Liver (tissue), 9 donors: ENCODE measurements around the gene EDIL3. TPM values are rescaled to one million over a fixed set of nuclear protein-coding genes. Genes with fewer than 3 reads are reported as not detected.

ENCODE experiments used
- DNase-seq: peaks from one replicate; pipeline ENCODE4 v3.0.0-alpha.2; 2017; ENCODE audit warnings: low spot score
- H3K27ac ChIP-seq, 2 donors: one replicate each; pipeline ENCODE4 v1.7.0; 2013; ENCODE audit warnings: inconsistent platforms in 2 of 2, low read length in 2 of 2, control low read depth in 1 of 2, low read depth in 1 of 2, mild to moderate bottlenecking in 1 of 2
- H3K27me3 ChIP-seq, 4 donors: one replicate each; pipeline versions ENCODE4 v1.6.1 to v1.7.0; 2013; ENCODE audit warnings: low read length in 3 of 4, inconsistent platforms in 1 of 4, mild to moderate bottlenecking in 1 of 4, moderate library complexity in 1 of 4; ENCODE audit not compliant: control insufficient read depth in 4 of 4, insufficient read depth in 4 of 4
- H3K36me3 ChIP-seq, 4 donors: one replicate each; pipeline versions ENCODE4 v1.6.1 to v1.7.0; 2013; ENCODE audit warnings: low read length in 3 of 4, mild to moderate bottlenecking in 3 of 4, low read depth in 1 of 4, moderate library complexity in 1 of 4; ENCODE audit not compliant: control insufficient read depth in 4 of 4, insufficient read depth in 3 of 4
- H3K4me1 ChIP-seq, 4 donors: one replicate each; pipeline versions ENCODE4 v1.6.1 to v1.7.0; 2013; ENCODE audit warnings: low read length in 3 of 4, mild to moderate bottlenecking in 3 of 4, moderate library complexity in 1 of 4; ENCODE audit not compliant: control insufficient read depth in 4 of 4, insufficient read depth in 4 of 4
- H3K4me3 ChIP-seq, 3 donors: one replicate each; pipeline versions ENCODE4 v1.6.1 to v1.7.0; 2013; ENCODE audit warnings: low read length in 3 of 3, control low read depth in 1 of 3, low read depth in 1 of 3, mild to moderate bottlenecking in 1 of 3
- H3K9ac ChIP-seq, 2 donors: one replicate each; pipeline ENCODE4 v1.7.0; 2013; ENCODE audit warnings: low read length in 2 of 2, mild to moderate bottlenecking in 2 of 2, moderate library complexity in 2 of 2, control low read depth in 1 of 2, low read depth in 1 of 2
- H3K9me3 ChIP-seq, 4 donors: one replicate each; pipeline versions ENCODE4 v1.6.1 to v1.7.0; 2013; ENCODE audit warnings: low read length in 3 of 4; ENCODE audit not compliant: control insufficient read depth in 4 of 4
- EGR1 ChIP-seq, 2 donors: IDR thresholded peaks; 2 replicates each; pipeline ENCODE4 v1.6.1; 2016 to 2018; ENCODE audit warnings: antibody characterized with exemption in 2 of 2, low read depth in 2 of 2
- FOXA1 ChIP-seq: IDR thresholded peaks from 2 replicates; pipeline ENCODE4 v1.6.1; 2016; ENCODE audit warnings: antibody characterized with exemption
- FOXA2 ChIP-seq: IDR thresholded peaks from 2 replicates; pipeline ENCODE4 v1.6.1; 2016; ENCODE audit warnings: antibody characterized with exemption
- GABPA ChIP-seq, 2 donors: IDR thresholded peaks in 1 of 2; conservative IDR thresholded peaks in 1 of 2; 2 replicates each; pipeline ENCODE4 v1.6.1; 2016; ENCODE audit warnings: antibody characterized with exemption in 2 of 2, mild to moderate bottlenecking in 1 of 2, moderate library complexity in 1 of 2
- HNF4A ChIP-seq, 2 donors: conservative IDR thresholded peaks; 2 replicates each; pipeline ENCODE4 v1.6.1; 2016; ENCODE audit warnings: antibody characterized with exemption in 2 of 2, mild to moderate bottlenecking in 2 of 2
- HNF4G ChIP-seq: IDR thresholded peaks from 2 replicates; pipeline ENCODE4 v1.6.1; 2016; ENCODE audit warnings: antibody characterized with exemption
- JUND ChIP-seq, 2 donors: IDR thresholded peaks; 2 replicates each; pipeline ENCODE4 v1.6.1; 2016; ENCODE audit warnings: antibody characterized with exemption in 2 of 2
- NR2F2 ChIP-seq: IDR thresholded peaks from 2 replicates; pipeline ENCODE4 v1.6.1; 2016; ENCODE audit warnings: antibody characterized with exemption
- RAD21 ChIP-seq, 2 donors: IDR thresholded peaks; 2 replicates each; pipeline ENCODE4 v1.6.1; 2016; ENCODE audit warnings: antibody characterized with exemption in 2 of 2, mild to moderate bottlenecking in 2 of 2
- RXRA ChIP-seq, 2 donors: IDR thresholded peaks; 2 replicates each; pipeline ENCODE4 v1.6.1; 2017 to 2018; ENCODE audit warnings: antibody characterized with exemption in 2 of 2, mild to moderate bottlenecking in 1 of 2
- SP1 ChIP-seq: IDR thresholded peaks from 2 replicates; pipeline ENCODE4 v1.6.1; 2018; ENCODE audit warnings: antibody characterized with exemption, mild to moderate bottlenecking
- TAF1 ChIP-seq: conservative IDR thresholded peaks from 2 replicates; pipeline ENCODE4 v1.6.1; 2016; ENCODE audit warnings: antibody characterized with exemption, mild to moderate bottlenecking
- YY1 ChIP-seq: IDR thresholded peaks from 2 replicates; pipeline ENCODE4 v1.6.1; 2016; ENCODE audit warnings: antibody characterized with exemption, mild to moderate bottlenecking
- WGBS: extraction: QIAGEN DNeasy Blood & Tissue Kit; methylation state at CpG from one replicate; pipeline ENCODE4 v1.1.7; 2013; 5-methylcytosine and 5-hydroxymethylcytosine counted together
- polyA plus RNA-seq, 2 donors: library from polyadenylated mRNA; stranded (reverse) in 1 of 2; unstranded in 1 of 2; fragments of 200-250 nt in 1 of 2; fragments of >200 nt in 1 of 2; fragmentation: Nextera tagmentation in 1 of 2; extraction: Ambion mirVana in 1 of 2; gene quantifications; one replicate each; pipeline versions ENCODE4 v1.2.1 to v1.2.3, GENCODE V29; 2013 to 2015
- total RNA-seq, 2 donors: library from RNA; depleted of rRNA; stranded (reverse); fragments of >200 nt; gene quantifications; one replicate each; pipeline ENCODE4 v1.2.3, GENCODE V29; 2014
- TF ChIP-seq, protein P1 (sequence below): fragments of 150-350 bp; IDR thresholded peaks from 2 replicates; pipeline ENCODE4 v1.5.1; 2017; ENCODE audit warnings: improper control_type of control experiment, low read depth, low read length; ENCODE audit not compliant: missing input control
- TF ChIP-seq, protein P2 (sequence below): IDR thresholded peaks from 2 replicates; pipeline ENCODE4 v1.6.1; 2016; ENCODE audit warnings: antibody characterized with exemption
- TF ChIP-seq, protein P3 (sequence below): IDR thresholded peaks from 2 replicates; pipeline ENCODE4 v1.6.1; 2016; ENCODE audit warnings: antibody characterized with exemption
- TF ChIP-seq, protein P4 (sequence below): IDR thresholded peaks from 2 replicates; pipeline ENCODE4 v1.6.1; 2016; ENCODE audit warnings: antibody characterized with exemption, mild to moderate bottlenecking
- TF ChIP-seq, protein P5 (sequence below): IDR thresholded peaks from 2 replicates; pipeline ENCODE4 v1.6.1; 2016; ENCODE audit warnings: antibody characterized with exemption
- donor health status: healthy.
- donor health status: healthy.
- donor health status: healthy.
- donor health status: healthy.
- donor health status: healthy.

Gene EDIL3
- total and polyA plus RNA-seq, 4 donors: 0.33 to 12.0 (median 0.76) TPM

DNA sequence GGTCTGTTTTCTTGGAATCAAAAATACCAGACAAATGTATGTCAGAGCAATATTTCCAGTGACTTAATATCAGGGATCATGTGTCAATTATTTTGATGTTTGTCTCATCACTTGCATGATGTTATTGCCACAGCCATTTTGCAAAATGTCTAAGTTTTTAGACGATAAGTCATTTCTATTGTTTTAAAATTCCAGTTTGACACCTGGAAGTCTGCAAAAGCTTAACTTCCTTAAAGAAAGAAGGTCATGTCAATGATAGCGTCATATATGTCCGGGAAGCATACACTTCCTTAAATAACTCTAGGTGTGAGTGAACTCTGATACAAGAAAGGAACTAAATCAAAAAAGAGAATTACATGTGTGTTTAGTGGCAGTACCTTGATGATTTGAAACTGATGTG lies 259.5 kb downstream of the EDIL3 start:
- no peaks in the 10 kb centered on the region for H3K9me3 ChIP-seq
- no peaks in the 10 kb centered on the region for H3K27me3 ChIP-seq
- DNase-seq: no peak
- H3K4me1 ChIP-seq: no peaks in the 10 kb centered on the region
- no peak overlapping the region for H3K4me3 ChIP-seq
- TF ChIP-seq, protein P1, sequence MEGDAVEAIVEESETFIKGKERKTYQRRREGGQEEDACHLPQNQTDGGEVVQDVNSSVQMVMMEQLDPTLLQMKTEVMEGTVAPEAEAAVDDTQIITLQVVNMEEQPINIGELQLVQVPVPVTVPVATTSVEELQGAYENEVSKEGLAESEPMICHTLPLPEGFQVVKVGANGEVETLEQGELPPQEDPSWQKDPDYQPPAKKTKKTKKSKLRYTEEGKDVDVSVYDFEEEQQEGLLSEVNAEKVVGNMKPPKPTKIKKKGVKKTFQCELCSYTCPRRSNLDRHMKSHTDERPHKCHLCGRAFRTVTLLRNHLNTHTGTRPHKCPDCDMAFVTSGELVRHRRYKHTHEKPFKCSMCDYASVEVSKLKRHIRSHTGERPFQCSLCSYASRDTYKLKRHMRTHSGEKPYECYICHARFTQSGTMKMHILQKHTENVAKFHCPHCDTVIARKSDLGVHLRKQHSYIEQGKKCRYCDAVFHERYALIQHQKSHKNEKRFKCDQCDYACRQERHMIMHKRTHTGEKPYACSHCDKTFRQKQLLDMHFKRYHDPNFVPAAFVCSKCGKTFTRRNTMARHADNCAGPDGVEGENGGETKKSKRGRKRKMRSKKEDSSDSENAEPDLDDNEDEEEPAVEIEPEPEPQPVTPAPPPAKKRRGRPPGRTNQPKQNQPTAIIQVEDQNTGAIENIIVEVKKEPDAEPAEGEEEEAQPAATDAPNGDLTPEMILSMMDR: no peak
- TF ChIP-seq, protein P2, sequence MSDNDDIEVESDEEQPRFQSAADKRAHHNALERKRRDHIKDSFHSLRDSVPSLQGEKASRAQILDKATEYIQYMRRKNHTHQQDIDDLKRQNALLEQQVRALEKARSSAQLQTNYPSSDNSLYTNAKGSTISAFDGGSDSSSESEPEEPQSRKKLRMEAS: no peak
- TF ChIP-seq, protein P3, sequence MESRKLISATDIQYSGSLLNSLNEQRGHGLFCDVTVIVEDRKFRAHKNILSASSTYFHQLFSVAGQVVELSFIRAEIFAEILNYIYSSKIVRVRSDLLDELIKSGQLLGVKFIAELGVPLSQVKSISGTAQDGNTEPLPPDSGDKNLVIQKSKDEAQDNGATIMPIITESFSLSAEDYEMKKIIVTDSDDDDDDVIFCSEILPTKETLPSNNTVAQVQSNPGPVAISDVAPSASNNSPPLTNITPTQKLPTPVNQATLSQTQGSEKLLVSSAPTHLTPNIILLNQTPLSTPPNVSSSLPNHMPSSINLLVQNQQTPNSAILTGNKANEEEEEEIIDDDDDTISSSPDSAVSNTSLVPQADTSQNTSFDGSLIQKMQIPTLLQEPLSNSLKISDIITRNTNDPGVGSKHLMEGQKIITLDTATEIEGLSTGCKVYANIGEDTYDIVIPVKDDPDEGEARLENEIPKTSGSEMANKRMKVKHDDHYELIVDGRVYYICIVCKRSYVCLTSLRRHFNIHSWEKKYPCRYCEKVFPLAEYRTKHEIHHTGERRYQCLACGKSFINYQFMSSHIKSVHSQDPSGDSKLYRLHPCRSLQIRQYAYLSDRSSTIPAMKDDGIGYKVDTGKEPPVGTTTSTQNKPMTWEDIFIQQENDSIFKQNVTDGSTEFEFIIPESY: no peak
- TF ChIP-seq SP1 (no peak), RAD21 (IDR thresholded peaks at IDR 0.05) (no peak), TAF1 (no peak), HNF4G (no peak), FOXA1 (no peak), GABPA (IDR thresholded peaks at IDR 0.05 in 1 of 2, conservative IDR thresholded peaks at IDR 0.05 in 1 of 2) (no peak), JUND (IDR thresholded peaks at IDR 0.05) (no peak), NR2F2 (no peak), HNF4A (conservative IDR thresholded peaks at IDR 0.05) (no peak), FOXA2 (no peak)
- TF ChIP-seq, protein P4, sequence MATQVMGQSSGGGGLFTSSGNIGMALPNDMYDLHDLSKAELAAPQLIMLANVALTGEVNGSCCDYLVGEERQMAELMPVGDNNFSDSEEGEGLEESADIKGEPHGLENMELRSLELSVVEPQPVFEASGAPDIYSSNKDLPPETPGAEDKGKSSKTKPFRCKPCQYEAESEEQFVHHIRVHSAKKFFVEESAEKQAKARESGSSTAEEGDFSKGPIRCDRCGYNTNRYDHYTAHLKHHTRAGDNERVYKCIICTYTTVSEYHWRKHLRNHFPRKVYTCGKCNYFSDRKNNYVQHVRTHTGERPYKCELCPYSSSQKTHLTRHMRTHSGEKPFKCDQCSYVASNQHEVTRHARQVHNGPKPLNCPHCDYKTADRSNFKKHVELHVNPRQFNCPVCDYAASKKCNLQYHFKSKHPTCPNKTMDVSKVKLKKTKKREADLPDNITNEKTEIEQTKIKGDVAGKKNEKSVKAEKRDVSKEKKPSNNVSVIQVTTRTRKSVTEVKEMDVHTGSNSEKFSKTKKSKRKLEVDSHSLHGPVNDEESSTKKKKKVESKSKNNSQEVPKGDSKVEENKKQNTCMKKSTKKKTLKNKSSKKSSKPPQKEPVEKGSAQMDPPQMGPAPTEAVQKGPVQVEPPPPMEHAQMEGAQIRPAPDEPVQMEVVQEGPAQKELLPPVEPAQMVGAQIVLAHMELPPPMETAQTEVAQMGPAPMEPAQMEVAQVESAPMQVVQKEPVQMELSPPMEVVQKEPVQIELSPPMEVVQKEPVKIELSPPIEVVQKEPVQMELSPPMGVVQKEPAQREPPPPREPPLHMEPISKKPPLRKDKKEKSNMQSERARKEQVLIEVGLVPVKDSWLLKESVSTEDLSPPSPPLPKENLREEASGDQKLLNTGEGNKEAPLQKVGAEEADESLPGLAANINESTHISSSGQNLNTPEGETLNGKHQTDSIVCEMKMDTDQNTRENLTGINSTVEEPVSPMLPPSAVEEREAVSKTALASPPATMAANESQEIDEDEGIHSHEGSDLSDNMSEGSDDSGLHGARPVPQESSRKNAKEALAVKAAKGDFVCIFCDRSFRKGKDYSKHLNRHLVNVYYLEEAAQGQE: no peak
- TF ChIP-seq, protein P5, sequence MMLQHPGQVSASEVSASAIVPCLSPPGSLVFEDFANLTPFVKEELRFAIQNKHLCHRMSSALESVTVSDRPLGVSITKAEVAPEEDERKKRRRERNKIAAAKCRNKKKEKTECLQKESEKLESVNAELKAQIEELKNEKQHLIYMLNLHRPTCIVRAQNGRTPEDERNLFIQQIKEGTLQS: no peak
- no peaks in the 10 kb centered on the region for H3K36me3 ChIP-seq
- 75% methylated on average over 3 of the region's 3 CpGs for WGBS
- H3K27ac ChIP-seq: no peak overlapping the region
- H3K9ac ChIP-seq: no peak overlapping the region

DNA sequence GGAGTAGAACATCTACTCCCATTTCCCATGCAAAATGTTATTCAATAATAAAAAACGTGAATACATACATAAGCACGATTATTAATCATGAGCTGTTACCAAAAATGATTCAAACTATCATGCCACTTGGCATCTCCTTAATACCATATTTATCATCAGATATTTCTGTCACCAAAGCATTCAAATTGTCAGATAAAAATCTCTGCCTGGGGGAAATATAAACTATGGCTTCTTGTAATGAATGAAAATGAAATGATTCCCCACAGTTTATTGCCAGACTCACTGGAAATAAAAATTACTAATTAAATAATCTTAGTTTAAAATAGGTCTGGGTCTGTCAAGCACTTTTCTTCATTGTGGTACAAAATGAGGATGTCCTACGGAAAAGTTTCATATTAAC lies 265.4 kb downstream of the EDIL3 start:
- Histone ChIP-seq H3K27ac (no peak overlapping the region), H3K36me3 (no peaks in the 10 kb centered on the region), H3K4me3 (no peak overlapping the region), H3K9me3 (no peaks in the 10 kb centered on the region), H3K9ac (no peak overlapping the region), H3K4me1 (no peaks in the 10 kb centered on the region), H3K27me3 (no peaks in the 10 kb centered on the region)
- WGBS: 68% methylated on average over 3 of the region's 3 CpGs
- DNase-seq: no peak
- no peak for TF ChIP-seq RXRA (IDR thresholded peaks at IDR 0.05)
- TF ChIP-seq, protein P1: no peak
- no peak for TF ChIP-seq GABPA (IDR thresholded peaks at IDR 0.05 in 1 of 2, conservative IDR thresholded peaks at IDR 0.05 in 1 of 2)
- TF ChIP-seq HNF4A (conservative IDR thresholded peaks at IDR 0.05): no peak
- TF ChIP-seq, protein P3: no peak
- TF ChIP-seq SP1: no peak
- no peak for TF ChIP-seq FOXA2
- TF ChIP-seq RAD21 (IDR thresholded peaks at IDR 0.05): no peak
- TF ChIP-seq HNF4G: no peak
- no peak for TF ChIP-seq YY1
- no peak for TF ChIP-seq EGR1 (IDR thresholded peaks at IDR 0.05; ENCODE audit: low read depth in 2 of 2)
- no peak for TF ChIP-seq FOXA1
- TF ChIP-seq TAF1: no peak
- no peak for TF ChIP-seq NR2F2
- TF ChIP-seq, protein P2: no peak
